CD14-positive monocyte (primary cell): ENCODE measurements around the gene GLRA2. TPM values are rescaled to one million over a fixed set of nuclear protein-coding genes. Genes with fewer than 3 reads are reported as not detected.

Source experiments
- DNase-seq, 3 donors: peaks; one replicate each; pipeline ENCODE4 v3.0.0-alpha.2; 2011 to 2022
- H2AFZ ChIP-seq: 2 replicates; pipeline ENCODE4 v1.6.0; 2012; ENCODE audit warnings: mild to moderate bottlenecking, low read depth, low read length, inconsistent platforms; ENCODE audit not compliant: insufficient read depth, poor library complexity, severe bottlenecking
- H3K27ac ChIP-seq, 2 donors: 1 replicate in 1 of 2; 2 replicates in 1 of 2; pipeline ENCODE4 v1.5.1; 2012 to 2013; ENCODE audit warnings: low read length in 2 of 2, control low read depth in 1 of 2, inconsistent platforms in 1 of 2, low read depth in 1 of 2, mild to moderate bottlenecking in 1 of 2
- H3K27me3 ChIP-seq, 2 donors: one replicate each; pipeline versions ENCODE4 v1.6.0 to v1.6.1; 2011 to 2013; ENCODE audit warnings: low read length in 2 of 2; ENCODE audit not compliant: control insufficient read depth in 2 of 2, insufficient read depth in 2 of 2
- H3K36me3 ChIP-seq, 2 donors: replicated peaks in 1 of 2; 1 replicate in 1 of 2; 2 replicates in 1 of 2; pipeline versions ENCODE4 v1.5.1 to v1.6.1; 2012 to 2013; ENCODE audit warnings: low read length in 2 of 2, control low read depth in 1 of 2, inconsistent platforms in 1 of 2, mild to moderate bottlenecking in 1 of 2; ENCODE audit not compliant: insufficient read depth in 2 of 2, control insufficient read depth in 1 of 2
- H3K4me1 ChIP-seq, 2 donors: 1 replicate in 1 of 2; 2 replicates in 1 of 2; pipeline versions ENCODE4 v1.5.1 to v1.6.1; 2012 to 2013; ENCODE audit warnings: low read length in 2 of 2, control low read depth in 1 of 2, inconsistent platforms in 1 of 2, mild to moderate bottlenecking in 1 of 2, moderate library complexity in 1 of 2; ENCODE audit not compliant: insufficient read depth in 2 of 2, control insufficient read depth in 1 of 2
- H3K4me2 ChIP-seq: replicated peaks from 2 replicates; pipeline ENCODE3; 2012; ENCODE audit warnings: low read length, moderate library complexity, mild to moderate bottlenecking; ENCODE audit not compliant: poor library complexity, severe bottlenecking; ENCODE audit errors: extremely low read depth
- H3K4me3 ChIP-seq, 3 experiments: fragments of 200-600 bp in 1 of 3; sonication (generic) in 1 of 3; replicated peaks in 1 of 3; 1 replicate in 2 of 3; 2 replicates in 1 of 3; pipeline ENCODE4 v1.5.1; 2011 to 2013; ENCODE audit warnings: low read length in 3 of 3, mild to moderate bottlenecking in 3 of 3, control low read depth in 2 of 3, low read depth in 2 of 3, inconsistent platforms in 1 of 3, moderate library complexity in 1 of 3
- H3K79me2 ChIP-seq: 2 replicates; pipeline ENCODE4 v1.6.0; 2012; ENCODE audit warnings: mild to moderate bottlenecking, control low read depth, inconsistent platforms, low read length, moderate library complexity; ENCODE audit not compliant: insufficient read depth
- H3K9ac ChIP-seq: 2 replicates; pipeline ENCODE4 v1.6.0; 2017; ENCODE audit warnings: low read length, mild to moderate bottlenecking; ENCODE audit not compliant: insufficient read depth, poor library complexity, severe bottlenecking
- H3K9me3 ChIP-seq, 2 donors: replicated peaks in 1 of 2; 1 replicate in 1 of 2; 2 replicates in 1 of 2; pipeline versions ENCODE4 v1.5.1 to v1.6.1; 2012 to 2013; ENCODE audit warnings: low read length in 2 of 2, control low read depth in 1 of 2; ENCODE audit not compliant: control insufficient read depth in 1 of 2, insufficient read depth in 1 of 2
- H4K20me1 ChIP-seq: 2 replicates; pipeline ENCODE4 v1.6.0; 2012; ENCODE audit warnings: mild to moderate bottlenecking, low read length, control low read depth, moderate library complexity; ENCODE audit not compliant: insufficient read depth
- H3K27ac Mint-ChIP-seq, 7 donors: one replicate each; pipeline ENCODE4 v1.8.0; 2020; ENCODE audit warnings: mild to moderate bottlenecking in 7 of 7, mixed read lengths in 7 of 7, moderate library complexity in 6 of 7, inconsistent platforms in 2 of 7
- H3K27me3 Mint-ChIP-seq, 3 donors: one replicate each; pipeline ENCODE4 v1.8.0; 2021 to 2022; ENCODE audit warnings: low read depth in 3 of 3, mild to moderate bottlenecking in 3 of 3, mixed read lengths in 3 of 3, moderate library complexity in 3 of 3, inconsistent platforms in 1 of 3
- H3K36me3 Mint-ChIP-seq, 2 donors: one replicate each; pipeline ENCODE4 v1.8.0; 2020; ENCODE audit warnings: mixed read lengths in 2 of 2, inconsistent platforms in 1 of 2, mild to moderate bottlenecking in 1 of 2
- H3K4me1 Mint-ChIP-seq: one replicate; pipeline ENCODE4 v1.8.0; 2020; ENCODE audit warnings: mild to moderate bottlenecking, mixed read lengths
- H3K4me3 Mint-ChIP-seq, 2 donors: one replicate each; pipeline ENCODE4 v1.8.0; 2020; ENCODE audit warnings: mild to moderate bottlenecking in 2 of 2, mixed read lengths in 2 of 2, moderate library complexity in 1 of 2
- H3K9me3 Mint-ChIP-seq, 7 donors: one replicate each; pipeline ENCODE4 v1.8.0; 2020 to 2022; ENCODE audit warnings: mixed read lengths in 7 of 7, mild to moderate bottlenecking in 6 of 7, moderate library complexity in 6 of 7, inconsistent platforms in 2 of 7
- WGBS: methylation state at CpG from one replicate; pipeline ENCODE4 v1.1.5; 2013; ENCODE audit warnings: missing lambda C conversion rate; ENCODE audit not compliant: insufficient coverage; 5-methylcytosine and 5-hydroxymethylcytosine counted together
- intact Hi-C, 2 donors: fragments of 100-400 bp; cut with micrococcal nuclease; formaldehyde crosslinking; loops; one replicate each; pipeline versions ENCODE4 v1.15.0 to v1.15.1; 2023
- polyA plus RNA-seq, 3 donors: library from polyadenylated mRNA; depleted of rRNA in 1 of 3; unstranded in 2 of 3; stranded (reverse) in 1 of 3; fragments of 300-500 nt in 2 of 3; fragments of >200 nt in 1 of 3; fragmentation: Illumina TruSeq in 2 of 3; gene quantifications; 1 replicate in 2 of 3; 2 replicates in 1 of 3; pipeline ENCODE4 v1.2.3, GENCODE V29; 2012 to 2021
- TF ChIP-seq, protein P1 (sequence below): fragments of 200-600 bp; IDR thresholded peaks from one replicate; pipeline ENCODE4 v1.8.0; 2022; ENCODE audit warnings: antibody characterized with exemption, mild to moderate bottlenecking

GLRA2 gene
- polyA plus RNA-seq, 3 donors = not detected

DNA sequence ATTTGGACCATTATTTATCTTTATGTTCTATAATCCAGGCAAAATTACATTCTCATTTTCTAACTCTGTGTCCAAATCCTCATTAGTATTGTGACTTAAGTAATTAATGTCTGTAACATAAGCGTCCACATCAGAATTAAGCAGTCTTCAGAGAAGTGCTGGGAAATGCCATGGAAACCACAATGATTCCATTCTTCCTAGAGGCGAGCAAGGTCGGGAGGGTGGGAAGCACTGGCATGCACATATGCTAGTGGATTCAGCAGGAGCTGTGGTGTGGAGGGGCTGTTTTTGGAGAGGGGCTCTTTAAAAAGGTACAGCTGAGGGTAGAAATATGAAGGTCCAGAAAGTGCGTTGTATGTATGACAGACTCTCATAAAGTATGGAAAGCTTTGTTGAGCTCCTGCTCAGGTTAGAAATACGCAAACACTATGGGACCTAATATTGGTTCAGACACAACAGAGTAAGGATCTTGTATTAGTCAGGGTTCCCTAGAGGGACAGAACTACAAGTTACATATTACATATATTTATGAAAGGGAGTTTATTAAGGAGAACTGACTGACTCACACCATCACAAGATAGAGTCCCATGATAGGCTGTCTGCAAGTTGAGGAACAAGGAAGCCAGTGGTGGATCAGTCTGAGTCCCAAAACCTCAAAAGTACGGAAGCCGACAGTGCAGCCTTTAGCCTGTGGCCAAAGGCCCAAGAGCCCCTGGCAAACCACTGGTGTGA is 61.5 kb downstream of the GLRA2 start:
- Histone ChIP-seq H2AFZ (no peak overlapping the region), H4K20me1 (no peaks in the 10 kb centered on the region), H3K27me3 (no peaks in the 10 kb centered on the region), H3K9me3 (no peaks in the 10 kb centered on the region), H3K9ac (no peak overlapping the region), H3K79me2 (no peaks in the 10 kb centered on the region), H3K36me3 (no peaks in the 10 kb centered on the region), H3K4me3 (no peak overlapping the region), H3K27ac (no peak overlapping the region), H3K4me1 (no peaks in the 10 kb centered on the region), H3K4me2 (no peak overlapping the region)
- Mint-ChIP-seq H3K4me1 (no peaks in the 10 kb centered on the region), H3K4me3 (no peak overlapping the region), H3K36me3 (no peaks in the 10 kb centered on the region), H3K27ac (peak overlapping the region in 1 of 7 donors; percentile 8), H3K9me3 (peaks cover 0 to 6% (median 3%) of the 10 kb centered on the region in 7 donors), H3K27me3 (peaks cover 0 to 2% (median 2%) of the 10 kb centered on the region in 3 donors)
- DNase-seq = no peak
- TF ChIP-seq, protein P1, sequence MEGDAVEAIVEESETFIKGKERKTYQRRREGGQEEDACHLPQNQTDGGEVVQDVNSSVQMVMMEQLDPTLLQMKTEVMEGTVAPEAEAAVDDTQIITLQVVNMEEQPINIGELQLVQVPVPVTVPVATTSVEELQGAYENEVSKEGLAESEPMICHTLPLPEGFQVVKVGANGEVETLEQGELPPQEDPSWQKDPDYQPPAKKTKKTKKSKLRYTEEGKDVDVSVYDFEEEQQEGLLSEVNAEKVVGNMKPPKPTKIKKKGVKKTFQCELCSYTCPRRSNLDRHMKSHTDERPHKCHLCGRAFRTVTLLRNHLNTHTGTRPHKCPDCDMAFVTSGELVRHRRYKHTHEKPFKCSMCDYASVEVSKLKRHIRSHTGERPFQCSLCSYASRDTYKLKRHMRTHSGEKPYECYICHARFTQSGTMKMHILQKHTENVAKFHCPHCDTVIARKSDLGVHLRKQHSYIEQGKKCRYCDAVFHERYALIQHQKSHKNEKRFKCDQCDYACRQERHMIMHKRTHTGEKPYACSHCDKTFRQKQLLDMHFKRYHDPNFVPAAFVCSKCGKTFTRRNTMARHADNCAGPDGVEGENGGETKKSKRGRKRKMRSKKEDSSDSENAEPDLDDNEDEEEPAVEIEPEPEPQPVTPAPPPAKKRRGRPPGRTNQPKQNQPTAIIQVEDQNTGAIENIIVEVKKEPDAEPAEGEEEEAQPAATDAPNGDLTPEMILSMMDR = no peak
- intact Hi-C loops = no loop called here
- 100% methylated on average over 2 of the region's 7 CpGs for WGBS

DNA sequence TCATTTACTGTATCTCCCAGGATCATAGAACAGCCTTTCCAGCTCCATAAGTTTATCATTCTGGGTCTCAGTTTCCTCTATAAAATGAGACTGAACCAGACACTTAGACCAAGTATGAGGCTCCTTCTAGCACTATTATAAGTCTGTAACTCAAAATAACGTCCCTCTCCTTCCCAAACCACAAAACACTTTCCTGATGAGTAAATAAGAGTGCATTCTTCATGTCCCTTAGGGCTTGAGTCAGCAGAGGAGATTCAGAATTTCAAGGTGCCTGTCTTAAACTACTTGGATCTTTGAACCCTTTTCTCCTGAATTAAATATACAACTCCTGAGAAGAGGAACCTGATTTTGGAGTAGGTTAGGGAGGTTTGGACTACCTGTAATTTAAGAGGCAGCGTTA is 62.6 kb downstream of the GLRA2 start:
- Histone ChIP-seq H2AFZ (no peak overlapping the region), H4K20me1 (no peaks in the 10 kb centered on the region), H3K27ac (no peak overlapping the region), H3K4me1 (no peaks in the 10 kb centered on the region), H3K4me3 (no peak overlapping the region), H3K4me2 (no peak overlapping the region), H3K36me3 (no peaks in the 10 kb centered on the region), H3K27me3 (no peaks in the 10 kb centered on the region), H3K9me3 (no peaks in the 10 kb centered on the region), H3K79me2 (no peaks in the 10 kb centered on the region), H3K9ac (no peak overlapping the region)
- Mint-ChIP-seq H3K36me3 (no peaks in the 10 kb centered on the region), H3K9me3 (peaks cover 0 to 6% (median 3%) of the 10 kb centered on the region in 7 donors), H3K27me3 (peaks cover 0 to 4% (median 2%) of the 10 kb centered on the region in 3 donors), H3K27ac (no peak overlapping the region), H3K4me3 (no peak overlapping the region), H3K4me1 (no peaks in the 10 kb centered on the region)
- DNase-seq = no peak
- no CpG with 5 or more reads among the region's 2 CpGs for WGBS
- TF ChIP-seq, protein P1 = no peak
- intact Hi-C loops = no loop called here
